Esophagus muscularis mucosa (tissue), 4 donors: ENCODE measurements around the gene BAIAP2. TPM values are rescaled to one million over a fixed set of nuclear protein-coding genes. Genes with fewer than 3 reads are reported as not detected.
A peak's percentile ranks its signal among the peaks of the same experiment; 100 is the strongest.

Experiments used
- DNase-seq: peaks from one replicate; pipeline ENCODE4 v3.0.0-alpha.2; 2017; ENCODE audit errors: extremely low spot score
- H3K27ac ChIP-seq, 4 donors: fragments of 200-600 bp; sonication (generic); replicated peaks in 1 of 4; 1 replicate in 3 of 4; 2 replicates in 1 of 4; pipeline ENCODE4 v1.5.1; 2016 to 2019; ENCODE audit warnings: mild to moderate bottlenecking in 1 of 4
- H3K27me3 ChIP-seq, 4 donors: fragments of 200-600 bp; sonication (generic); one replicate each; pipeline versions ENCODE4 v1.5.1 to v1.6.0; 2016 to 2019
- H3K36me3 ChIP-seq, 4 donors: fragments of 200-600 bp; sonication (generic); one replicate each; pipeline ENCODE4 v1.5.1; 2016 to 2019
- H3K4me1 ChIP-seq, 4 donors: fragments of 200-600 bp; sonication (generic); one replicate each; pipeline ENCODE4 v1.5.1; 2016 to 2019
- H3K4me3 ChIP-seq, 4 donors: fragments of 200-600 bp; sonication (generic); 1 replicate in 2 of 4; 2 replicates in 2 of 4; pipeline ENCODE4 v1.5.1; 2016 to 2019; ENCODE audit warnings: mild to moderate bottlenecking in 4 of 4, moderate library complexity in 1 of 4
- H3K9me3 ChIP-seq, 4 donors: fragments of 200-600 bp; sonication (generic); 1 replicate in 3 of 4; 2 replicates in 1 of 4; pipeline ENCODE4 v1.5.1; 2016 to 2019
- EP300 ChIP-seq: sonication (generic); formaldehyde crosslinking; IDR thresholded peaks from one replicate; pipeline ENCODE4 v1.6.1; 2017; ENCODE audit warnings: antibody characterized with exemption
- POLR2A ChIP-seq: fragments of 450-650 bp; IDR thresholded peaks from one replicate; pipeline ENCODE4 v1.6.1; 2017; ENCODE audit warnings: antibody characterized with exemption, moderate library complexity, mild to moderate bottlenecking, low read depth
- POLR2AphosphoS5 ChIP-seq, 2 donors: sonication (generic); formaldehyde crosslinking; IDR thresholded peaks; one replicate each; pipeline ENCODE4 v1.6.1; 2017; ENCODE audit warnings: antibody characterized with exemption in 2 of 2
- WGBS: methylation state at CpG from one replicate; pipeline ENCODE4 v1.1.5; 2018; 5-methylcytosine and 5-hydroxymethylcytosine counted together
- intact Hi-C: fragments of 100-400 bp; cut with DNase I; formaldehyde crosslinking; loops from one replicate; pipeline ENCODE4 v1.15.1; 2023
- total RNA-seq, 4 donors: library from RNA; depleted of rRNA; stranded (reverse); fragments of >200 nt; gene quantifications; one replicate each; pipeline versions ENCODE4 v1.1.0 to v1.2.1, GENCODE V29; 2016
- TF ChIP-seq, protein P1 (sequence below), 3 experiments: fragments of 200-600 bp in 2 of 3; fragments of 450-650 bp in 1 of 3; sonication (generic) in 2 of 3; IDR thresholded peaks; one replicate each; pipeline ENCODE4 v1.5.1; 2017 to 2019; ENCODE audit warnings: antibody characterized with exemption in 3 of 3, mild to moderate bottlenecking in 2 of 3, moderate library complexity in 1 of 3

BAIAP2 gene
- total RNA-seq, 4 donors from 2014 or later = 31.1 to 54.5 (median 36.7) TPM

DNA sequence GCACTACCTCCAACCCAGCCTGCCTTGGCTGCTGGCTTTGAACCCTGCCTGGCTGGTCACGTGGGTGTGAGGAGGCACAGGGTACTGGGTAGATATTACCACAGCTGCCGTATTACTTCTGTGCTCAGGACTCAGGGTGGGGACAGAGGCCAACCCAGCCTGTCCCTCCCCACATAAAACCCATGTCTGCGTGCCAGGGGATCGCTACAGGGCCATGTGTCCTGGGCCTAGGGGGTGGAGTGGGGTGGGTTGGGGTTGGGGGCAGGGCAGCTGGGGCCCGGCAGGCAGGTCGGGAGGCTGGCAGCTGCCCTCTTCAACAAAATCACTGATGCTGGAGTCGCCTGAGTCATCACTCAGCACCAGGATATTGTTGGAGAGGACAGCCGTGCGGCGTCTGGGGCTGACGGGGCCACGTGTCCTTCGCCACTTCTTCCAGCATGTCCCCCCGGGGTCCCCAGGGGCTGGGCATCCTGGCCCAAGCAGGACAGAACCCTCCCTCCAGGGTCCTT, 90.7 kb downstream of the BAIAP2 start:
- Histone ChIP-seq H3K4me1 (peaks cover 0 to 11% (median 2%) of the 10 kb centered on the region in 4 donors), H3K9me3 (no peaks in the 10 kb centered on the region), H3K36me3 (peaks cover 0 to 11% (median 2%) of the 10 kb centered on the region in 4 donors), H3K4me3 (no peak overlapping the region), H3K27me3 (peaks cover 0 to 18% (median 0%) of the 10 kb centered on the region in 4 donors), H3K27ac (no peak overlapping the region)
- DNase-seq = no peak
- WGBS = 67% methylated on average over 9 of the region's 14 CpGs
- intact Hi-C loops = no loop called here
- TF ChIP-seq POLR2AphosphoS5 (IDR thresholded peaks at IDR 0.05) (no peak), EP300 (no peak)

DNA sequence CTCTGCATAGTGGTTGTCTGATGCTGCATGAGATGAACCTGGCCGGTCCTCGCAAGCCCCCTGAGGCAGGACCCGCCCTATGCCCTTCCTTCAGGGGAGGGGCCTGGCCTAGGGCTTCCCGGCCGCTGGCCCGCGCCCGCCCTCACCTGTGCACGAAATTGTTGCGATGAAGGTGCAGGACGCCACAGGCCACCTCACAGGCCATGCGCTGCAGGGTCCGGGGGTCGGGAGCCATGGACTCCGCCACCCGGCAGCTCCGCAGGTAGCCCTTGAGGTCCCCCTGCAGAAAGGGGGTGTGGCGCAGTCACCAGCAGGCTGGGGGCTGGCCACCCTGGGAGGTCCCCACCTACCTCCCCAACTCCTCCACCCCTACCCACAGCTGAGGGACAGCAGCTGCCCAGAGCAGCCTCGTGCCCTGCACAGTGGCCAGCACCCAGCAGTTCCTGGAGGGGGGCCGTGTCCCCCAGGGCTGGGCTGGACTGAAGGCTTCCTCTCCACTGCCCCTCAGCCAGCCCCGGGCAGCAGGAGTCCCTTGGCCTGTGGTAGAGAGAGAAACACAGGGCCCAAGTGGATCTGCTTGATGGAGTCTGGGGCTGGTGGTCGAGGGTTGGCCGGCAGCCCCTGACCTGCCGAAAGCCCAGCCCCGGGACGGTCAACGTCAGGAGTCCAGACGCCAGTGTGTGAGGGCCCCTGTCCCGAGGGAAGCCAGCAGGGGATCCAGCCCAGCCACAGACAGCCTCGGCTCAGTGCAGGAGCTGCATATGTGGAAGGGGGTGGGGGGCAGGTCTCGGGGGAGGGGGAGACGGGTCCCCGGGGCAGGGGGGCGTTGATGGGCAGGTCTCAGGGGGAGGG, 91.6 kb downstream of the BAIAP2 start:
- 78% methylated on average over 17 of the region's 34 CpGs for WGBS
- Histone ChIP-seq H3K27me3 (peaks cover 0 to 18% (median 0%) of the 10 kb centered on the region in 4 donors), H3K36me3 (peaks cover 0 to 11% (median 2%) of the 10 kb centered on the region in 4 donors), H3K9me3 (no peaks in the 10 kb centered on the region), H3K4me3 (peak overlapping the region in 2 of 4 donors; percentile 30 to 38), H3K4me1 (peaks cover 0 to 10% (median 2%) of the 10 kb centered on the region in 4 donors), H3K27ac (peak overlapping the region in 2 of 4 donors; percentile 11 to 19)
- TF ChIP-seq EP300 = no peak
- no peak for TF ChIP-seq POLR2AphosphoS5 (IDR thresholded peaks at IDR 0.05)
- TF ChIP-seq POLR2A = no peak
- TF ChIP-seq, protein P1, sequence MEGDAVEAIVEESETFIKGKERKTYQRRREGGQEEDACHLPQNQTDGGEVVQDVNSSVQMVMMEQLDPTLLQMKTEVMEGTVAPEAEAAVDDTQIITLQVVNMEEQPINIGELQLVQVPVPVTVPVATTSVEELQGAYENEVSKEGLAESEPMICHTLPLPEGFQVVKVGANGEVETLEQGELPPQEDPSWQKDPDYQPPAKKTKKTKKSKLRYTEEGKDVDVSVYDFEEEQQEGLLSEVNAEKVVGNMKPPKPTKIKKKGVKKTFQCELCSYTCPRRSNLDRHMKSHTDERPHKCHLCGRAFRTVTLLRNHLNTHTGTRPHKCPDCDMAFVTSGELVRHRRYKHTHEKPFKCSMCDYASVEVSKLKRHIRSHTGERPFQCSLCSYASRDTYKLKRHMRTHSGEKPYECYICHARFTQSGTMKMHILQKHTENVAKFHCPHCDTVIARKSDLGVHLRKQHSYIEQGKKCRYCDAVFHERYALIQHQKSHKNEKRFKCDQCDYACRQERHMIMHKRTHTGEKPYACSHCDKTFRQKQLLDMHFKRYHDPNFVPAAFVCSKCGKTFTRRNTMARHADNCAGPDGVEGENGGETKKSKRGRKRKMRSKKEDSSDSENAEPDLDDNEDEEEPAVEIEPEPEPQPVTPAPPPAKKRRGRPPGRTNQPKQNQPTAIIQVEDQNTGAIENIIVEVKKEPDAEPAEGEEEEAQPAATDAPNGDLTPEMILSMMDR (IDR thresholded peaks at IDR 0.05) = no peak
- DNase-seq = no peak
- intact Hi-C loops = no loop called here

DNA sequence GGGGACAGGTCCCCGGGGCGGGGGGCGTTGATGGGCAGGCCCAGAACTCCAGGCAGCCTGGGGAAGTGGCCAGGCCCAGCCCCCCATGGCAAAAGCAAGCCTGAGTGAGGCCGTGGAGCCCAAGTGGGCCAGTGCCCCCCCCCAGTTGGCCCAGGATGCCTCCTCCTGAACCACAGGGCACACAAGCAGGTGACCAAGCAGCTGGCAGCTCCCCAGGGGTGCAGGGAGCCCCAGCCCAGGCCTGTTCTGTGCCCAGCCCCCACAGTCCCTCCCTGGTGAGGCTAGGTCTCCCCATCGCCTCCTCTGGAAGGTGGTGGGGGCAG, 92.1 kb downstream of the BAIAP2 start:
- intact Hi-C loops = no loop called here
- peaks cover 0 to 5% (median 2%) of the 10 kb centered on the region in 4 donors for H3K36me3 ChIP-seq
- peak overlapping the region in 2 of 4 donors; percentile 11 to 19 for H3K27ac ChIP-seq
- no peak for DNase-seq
- H3K9me3 ChIP-seq = no peaks in the 10 kb centered on the region
- peaks cover 0 to 12% (median 0%) of the 10 kb centered on the region in 4 donors for H3K27me3 ChIP-seq
- TF ChIP-seq, protein P1 (IDR thresholded peaks at IDR 0.05) = no peak
- TF ChIP-seq POLR2AphosphoS5 (IDR thresholded peaks at IDR 0.05) (no peak), POLR2A (no peak), EP300 (no peak)
- peaks cover 0 to 5% (median 2%) of the 10 kb centered on the region in 4 donors for H3K4me1 ChIP-seq
- H3K4me3 ChIP-seq = peak overlapping the region; percentile 30 to 41 (median 38)
- 83% methylated on average over 1 of the region's 5 CpGs for WGBS

DNA sequence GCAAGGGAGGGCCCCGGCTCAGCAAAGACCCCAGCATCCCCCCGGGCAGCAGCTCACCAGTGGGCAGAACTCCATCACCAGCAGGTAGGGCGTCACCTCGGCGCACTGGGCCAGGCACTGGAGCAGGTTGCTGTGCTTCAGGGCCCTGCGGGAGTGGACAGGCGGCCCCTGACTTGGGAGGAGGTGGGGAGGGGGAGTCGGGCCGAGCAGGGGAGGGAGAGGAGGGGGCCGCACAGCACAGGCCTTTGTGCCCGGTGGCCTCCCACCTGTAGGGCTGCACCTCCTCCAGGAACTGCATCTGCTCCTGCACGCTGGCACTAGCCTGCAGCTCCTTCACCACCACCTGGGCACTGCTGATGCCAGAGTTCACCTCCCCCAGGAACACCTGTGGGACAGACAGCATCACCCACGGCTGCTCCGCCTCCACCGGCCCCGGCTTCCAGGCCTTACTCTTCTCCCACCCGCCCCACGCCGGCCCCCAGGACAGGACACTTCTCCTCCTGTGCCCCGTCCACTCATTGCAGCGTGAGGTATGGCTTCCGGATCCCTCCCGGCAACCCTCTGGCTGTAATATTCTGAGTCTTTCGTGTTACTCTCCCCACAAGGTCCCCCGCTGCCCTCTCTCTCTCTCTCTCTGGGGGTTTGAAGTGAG, 92.7 kb downstream of the BAIAP2 start:
- TF ChIP-seq EP300 (no peak), POLR2AphosphoS5 (IDR thresholded peaks at IDR 0.05) (no peak), POLR2A (no peak)
- TF ChIP-seq, protein P1 (IDR thresholded peaks at IDR 0.05) = no peak
- Histone ChIP-seq H3K4me1 (peaks cover 0 to 5% (median 0%) of the 10 kb centered on the region in 4 donors), H3K36me3 (peaks cover 0 to 4% (median 2%) of the 10 kb centered on the region in 4 donors), H3K27me3 (peaks cover 0 to 6% (median 0%) of the 10 kb centered on the region in 4 donors), H3K27ac (peak overlapping the region; percentile 19 to 53 (median 46)), H3K9me3 (no peaks in the 10 kb centered on the region), H3K4me3 (peak overlapping the region; percentile 30 to 41 (median 38))
- DNase-seq = no peak
- intact Hi-C loops = no loop called here
- WGBS = 81% methylated on average over 15 of the region's 25 CpGs

DNA sequence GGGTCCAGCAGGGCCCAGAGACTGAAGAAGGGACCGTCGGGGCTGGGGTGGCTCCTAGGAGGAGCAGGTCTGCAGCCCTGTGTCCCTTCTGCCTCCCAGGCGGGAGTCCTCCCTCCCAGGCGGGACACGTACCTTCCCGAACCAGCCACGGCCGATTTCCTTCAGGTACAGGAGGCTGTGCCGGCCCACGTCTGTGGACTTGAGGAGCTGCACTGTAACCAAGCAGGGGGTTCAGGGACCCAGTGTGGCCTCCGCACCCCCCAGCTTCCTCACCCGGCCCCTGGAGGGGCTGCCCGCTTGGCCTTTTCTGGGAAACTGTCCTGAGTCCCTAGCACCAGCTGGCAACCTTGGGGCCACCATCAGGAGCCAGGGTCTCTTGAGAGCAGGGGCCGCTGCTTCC, 93.4 kb downstream of the BAIAP2 start:
- intact Hi-C loops = no loop called here
- Histone ChIP-seq H3K4me1 (peaks cover 0 to 5% (median 1%) of the 10 kb centered on the region in 4 donors), H3K4me3 (peak overlapping the region; percentile 30 to 41 (median 38)), H3K27ac (peak overlapping the region; percentile 19 to 53 (median 46)), H3K27me3 (no peaks in the 10 kb centered on the region), H3K36me3 (peaks cover 0 to 4% (median 2%) of the 10 kb centered on the region in 4 donors), H3K9me3 (no peaks in the 10 kb centered on the region)
- 84% methylated on average over 10 of the region's 14 CpGs for WGBS
- no peak for TF ChIP-seq POLR2A
- TF ChIP-seq EP300 = no peak
- TF ChIP-seq POLR2AphosphoS5 (IDR thresholded peaks at IDR 0.05) = no peak
- TF ChIP-seq, protein P1 (IDR thresholded peaks at IDR 0.05) = no peak
- DNase-seq = no peak
